Muscle of back (tissue), 13 donors: Measurements from ENCODE around the gene OR8A1. TPM values are rescaled to one million over a fixed set of nuclear protein-coding genes. Genes with fewer than 3 reads are reported as not detected.
A peak's percentile ranks its signal among the peaks of the same experiment; 100 is the strongest.

Source experiments
- DNase-seq, 3 donors: peaks; one replicate each; pipeline versions ENCODE4 v3.0.0 to v3.0.0-alpha.2; 2013
- long read RNA-seq, 9 donors: transcript quantifications; one replicate each; lab custom pipeline, GENCODE V29; 2026
- polyA plus RNA-seq, 10 donors: library from polyadenylated mRNA; unstranded; fragments of 120-200 nt; gene quantifications; one replicate each; pipeline ENCODE4 v1.2.1, GENCODE V29; 2013; ENCODE audit not compliant: insufficient read length in 10 of 10

OR8A1 gene
- polyA plus RNA-seq: under 1 TPM in 9 of 10 donors, not detected in 1; 0.11 to 0.99 (median 0.27) TPM
- long read RNA-seq, donor 1: 0 reads
- long read RNA-seq, donor 2: 0 reads
- long read RNA-seq, donor 3: 0 reads
- long read RNA-seq, donor 4: 0 reads
- long read RNA-seq, donor 5: 0 reads
- long read RNA-seq, donor 6: 0 reads
- long read RNA-seq, donor 7: 0 reads
- long read RNA-seq, donor 8: 0 reads
- long read RNA-seq, donor 9: 0 reads

DNA sequence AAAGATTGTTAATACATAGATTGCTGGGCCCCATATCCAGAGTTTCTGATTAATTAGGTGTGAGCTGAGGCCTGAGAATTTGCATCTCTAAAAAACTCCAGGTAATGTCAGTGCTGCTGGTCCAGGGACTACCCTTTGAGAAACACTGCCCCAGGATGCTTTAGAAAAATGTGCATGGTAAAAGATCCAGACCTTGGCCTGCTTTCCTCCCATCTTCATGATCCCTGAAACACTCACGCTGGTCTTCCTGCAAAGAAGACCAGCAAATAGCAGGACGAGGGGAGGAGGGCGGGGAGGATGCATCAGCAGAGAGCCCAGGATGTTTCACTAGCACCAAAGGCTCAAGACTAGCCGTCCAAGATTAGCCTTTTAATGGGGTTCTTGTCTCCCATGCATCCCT lies at the start of gene OR8A1:
OR8A1 (plus strand) TSS at position 301 of the 400 bp plus-strand sequence. CDS start 123 bp downstream, outside the sequence.
- DNase-seq: no peak

DNA sequence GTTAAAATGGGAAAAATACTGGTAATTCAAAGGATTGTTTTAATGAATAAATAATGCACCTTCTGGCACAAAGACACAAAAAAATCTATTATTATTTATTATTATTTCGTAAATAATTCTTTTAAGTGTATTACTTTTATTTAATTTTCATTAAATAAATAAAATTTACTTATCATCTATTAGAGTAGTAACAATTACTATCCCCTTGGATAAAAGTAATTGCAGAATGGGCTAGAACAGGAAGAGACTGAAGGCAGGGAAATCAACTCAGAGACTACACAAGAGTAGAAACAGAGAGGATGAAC lies 49.3 kb upstream of the OR8A1 start:
- DNase-seq: no peak

DNA sequence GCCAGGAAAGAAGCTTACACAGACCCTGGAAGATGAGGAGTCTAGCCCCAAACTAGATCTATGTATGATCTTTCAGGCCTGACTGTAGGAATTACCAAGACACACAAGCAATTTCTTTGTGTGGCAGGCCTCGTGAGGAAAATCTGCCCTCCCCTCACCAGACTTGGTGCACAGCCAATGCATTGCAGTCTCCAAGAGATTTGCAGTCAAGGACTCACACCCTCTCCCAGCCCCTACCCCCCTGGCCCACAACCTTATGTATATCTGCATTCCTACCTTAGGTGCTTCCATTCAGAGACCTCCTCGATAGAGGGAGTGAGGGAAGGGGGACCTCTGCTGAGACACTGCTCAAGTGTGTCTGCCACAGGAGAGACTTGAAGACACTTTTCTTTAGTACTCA lies 36.2 kb upstream of the OR8A1 start:
- DNase-seq: no peak

DNA sequence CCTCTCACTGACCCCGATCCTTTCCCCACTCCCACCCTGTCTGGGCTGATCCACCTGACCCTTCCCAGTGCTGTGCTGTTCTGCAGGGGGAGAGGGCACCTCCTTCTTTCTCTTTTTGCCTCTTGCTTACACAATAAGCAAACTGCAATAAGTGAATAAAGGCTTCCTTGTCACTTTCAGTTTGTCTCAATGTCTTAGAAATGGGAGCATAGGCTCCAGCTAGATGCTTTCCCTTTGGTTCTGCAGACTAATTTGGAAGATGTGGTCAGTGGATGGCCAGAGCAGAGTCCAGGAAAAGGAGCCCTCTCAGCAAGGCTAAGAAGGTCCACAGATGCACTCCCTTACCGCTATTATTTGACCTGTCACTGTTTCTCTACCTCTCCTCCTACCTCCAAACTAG lies 35.7 kb upstream of the OR8A1 start:
- DNase-seq: no peak

DNA sequence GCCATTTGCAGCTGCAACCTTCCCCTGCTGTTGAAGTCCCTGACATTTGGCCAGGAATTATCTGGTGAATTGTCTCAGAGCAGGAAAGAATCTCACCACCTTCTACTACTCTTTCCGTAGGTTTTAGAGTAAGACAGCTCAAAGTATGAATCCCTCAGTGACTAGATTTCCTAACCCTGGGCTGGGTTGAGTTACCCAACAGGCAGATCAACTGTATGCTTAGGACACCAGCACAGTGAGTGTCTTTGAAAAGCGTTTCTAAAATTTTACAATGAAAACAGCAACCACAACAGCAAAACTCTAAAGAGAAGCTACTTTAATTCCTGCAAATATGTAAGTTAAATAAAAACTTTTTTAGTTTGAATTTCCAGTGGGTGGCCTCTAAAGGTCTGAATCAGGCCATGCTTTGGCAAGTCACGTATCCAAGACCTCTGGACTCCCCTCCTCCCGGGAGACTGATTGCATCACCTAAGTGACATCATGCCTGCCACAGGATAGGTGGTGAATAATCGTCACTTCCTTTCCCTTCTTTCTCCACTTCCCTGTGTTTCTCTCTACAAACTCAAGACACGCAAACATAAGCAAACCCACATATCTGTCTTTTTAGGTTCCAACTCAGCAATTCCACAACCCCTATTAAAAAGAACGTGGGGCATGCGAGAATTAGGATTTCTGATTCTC lies 34.1 kb upstream of the OR8A1 start:
- DNase-seq: no peak

DNA sequence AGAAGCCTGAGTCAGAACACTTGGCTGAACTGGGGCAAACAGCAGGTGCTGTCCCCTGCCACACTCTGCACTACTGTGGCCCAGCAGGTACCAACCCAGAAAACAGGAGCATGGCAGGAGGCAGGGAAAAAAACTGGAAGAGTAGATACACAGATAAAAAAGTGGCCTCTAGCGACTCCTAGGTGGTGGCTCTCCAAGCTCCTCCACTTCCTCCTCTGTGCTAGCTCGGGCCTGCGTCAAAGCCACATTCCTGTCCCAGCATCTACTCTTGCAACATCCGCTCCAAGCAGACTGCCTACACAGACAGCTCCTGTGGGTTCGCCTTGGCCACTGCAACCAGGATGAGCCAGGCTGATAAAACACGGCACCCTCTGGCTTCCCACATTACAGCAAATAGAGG lies 33.3 kb upstream of the OR8A1 start:
- DNase-seq: peak in 2 of 3 donors; percentile 7 to 22

DNA sequence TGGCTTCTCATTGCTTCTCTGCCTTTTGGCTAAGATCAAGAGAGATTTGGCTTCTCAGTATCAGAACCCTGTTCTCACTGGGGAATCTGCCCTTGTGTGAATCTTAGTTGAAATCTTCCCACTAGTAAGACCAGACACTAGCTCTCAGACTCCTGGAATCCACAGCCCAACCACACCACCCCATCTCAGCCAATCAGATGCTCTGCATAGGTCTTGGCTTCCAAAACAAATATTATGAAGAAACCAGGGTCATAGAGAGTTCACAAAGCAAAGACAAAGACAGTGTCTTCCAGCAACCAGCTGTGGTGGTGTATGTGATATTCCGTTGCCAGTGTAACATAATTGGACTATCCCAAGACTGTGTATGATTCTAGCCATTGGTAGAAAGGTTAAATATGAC lies 31.8 kb upstream of the OR8A1 start:
- DNase-seq: peak in 2 of 3 donors; percentile 48 to 55

DNA sequence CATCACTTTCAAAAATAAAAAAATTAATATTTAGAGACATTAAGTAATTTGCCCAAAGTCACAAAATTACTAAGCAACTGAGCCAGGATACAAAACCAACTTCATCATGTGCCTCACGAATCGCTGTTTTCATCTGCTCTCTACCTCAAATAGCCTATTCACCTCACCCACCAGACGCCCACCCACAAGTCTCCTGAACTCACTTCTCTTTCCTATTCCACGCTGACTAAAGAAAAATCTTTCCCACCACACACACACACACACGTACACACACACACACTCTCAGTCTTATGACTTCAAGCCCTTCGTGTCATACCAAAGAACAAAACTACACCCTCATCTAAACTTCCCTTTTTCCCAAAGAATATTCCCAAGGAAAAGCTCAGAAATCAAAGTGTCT lies 28.6 kb upstream of the OR8A1 start:
- no peak for DNase-seq

DNA sequence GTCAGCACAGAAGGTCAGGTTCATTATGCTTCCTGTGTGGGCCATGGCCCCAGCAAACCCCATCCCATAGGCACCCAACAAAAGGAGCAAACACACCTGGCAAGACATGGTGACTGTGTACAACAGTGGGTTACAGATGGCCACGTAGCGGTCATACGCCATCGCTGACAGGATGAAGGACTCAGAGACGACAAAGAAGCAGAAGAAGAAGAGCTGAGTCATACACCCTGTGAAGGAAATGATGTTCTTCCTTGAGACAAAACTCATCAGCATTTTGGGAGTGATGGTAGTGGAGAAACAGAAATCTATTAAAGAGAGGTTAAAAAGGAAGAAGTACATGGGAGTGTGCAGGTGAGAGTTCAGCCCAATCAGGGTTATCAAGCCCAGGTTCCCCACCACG lies 26.7 kb upstream of the OR8A1 start:
- DNase-seq: no peak

DNA sequence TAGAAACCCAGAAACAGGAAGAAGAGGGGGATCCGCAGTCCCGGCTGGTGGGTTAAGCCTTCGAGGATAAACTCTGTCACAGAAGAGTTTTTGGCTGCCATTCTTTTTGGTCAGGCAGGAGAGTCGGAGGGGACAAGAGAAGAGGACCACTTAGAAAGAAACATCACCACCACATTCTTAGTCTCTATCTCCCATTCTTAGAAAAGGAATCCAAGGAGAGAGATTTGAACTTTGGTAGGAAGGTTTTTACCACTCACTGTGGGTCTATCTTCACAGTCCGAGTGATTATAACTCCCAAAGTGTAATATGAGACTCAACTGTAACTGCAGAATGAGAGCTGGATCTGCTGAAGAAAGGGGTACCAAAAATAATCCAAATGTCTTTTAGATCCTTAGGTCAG lies 26.2 kb upstream of the OR8A1 start, which contains the start of gene OR8B12:
OR8B12 (minus strand) TSS at position 101 of the 400 bp plus-strand sequence; CDS start at position 101, 0 bp downstream.
- no peak for DNase-seq

DNA sequence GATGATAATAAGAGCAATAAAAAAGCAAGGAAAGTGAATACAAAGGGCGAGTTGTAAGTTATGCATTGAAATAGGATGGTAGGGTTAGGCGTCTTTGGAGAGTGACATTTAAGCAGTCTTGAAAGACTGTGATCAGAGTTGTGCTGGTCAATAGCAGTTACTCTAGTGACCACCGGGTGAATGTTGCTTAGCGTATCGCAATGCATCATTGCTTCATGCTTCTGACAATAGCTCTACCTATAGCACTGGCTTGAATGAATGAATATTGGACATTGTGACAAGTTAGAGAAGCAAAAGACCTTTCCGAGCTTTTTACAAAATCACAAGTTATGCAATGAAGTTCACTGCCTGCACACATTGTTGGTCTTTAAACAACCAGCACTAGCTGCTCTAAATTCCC lies 18.6 kb upstream of the OR8A1 start:
- no peak for DNase-seq

DNA sequence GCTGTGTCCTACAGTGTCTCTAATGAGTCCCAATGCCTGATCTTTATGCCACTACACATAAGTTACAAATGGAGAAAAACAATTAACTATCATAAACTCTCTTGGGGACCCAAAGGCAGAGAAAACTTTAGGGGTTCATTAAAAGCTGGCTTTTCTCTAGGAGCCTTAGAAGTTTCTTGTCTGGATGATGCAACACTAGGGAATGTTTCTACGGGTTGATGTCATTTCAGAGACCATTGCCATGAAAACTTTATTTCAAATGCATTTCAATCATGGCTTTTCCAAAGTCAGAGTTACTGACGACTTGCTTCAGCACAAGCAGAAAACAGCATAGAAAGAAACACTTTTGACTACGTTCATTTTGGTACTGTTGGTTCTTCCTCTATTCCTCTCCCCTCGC lies 17.8 kb upstream of the OR8A1 start:
- no peak for DNase-seq

DNA sequence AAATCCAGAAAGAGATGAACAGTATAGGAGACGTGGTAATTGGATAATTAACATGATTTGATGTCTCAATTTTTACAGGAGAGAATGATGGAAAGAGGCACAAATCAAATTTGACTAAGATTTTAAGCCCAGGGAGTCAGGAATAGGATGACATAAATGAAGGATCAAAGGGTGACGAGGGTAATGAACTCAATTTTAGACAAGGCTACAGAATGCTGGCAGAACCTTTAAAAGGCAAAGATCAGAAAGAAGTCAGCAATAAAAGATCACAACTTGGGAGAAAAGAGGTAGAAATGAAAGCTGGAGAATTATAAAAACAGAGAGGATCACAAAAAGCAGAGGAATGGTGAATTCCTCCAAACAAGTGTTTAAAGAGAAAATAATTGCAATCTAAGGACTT lies 13.0 kb upstream of the OR8A1 start:
- DNase-seq: no peak

DNA sequence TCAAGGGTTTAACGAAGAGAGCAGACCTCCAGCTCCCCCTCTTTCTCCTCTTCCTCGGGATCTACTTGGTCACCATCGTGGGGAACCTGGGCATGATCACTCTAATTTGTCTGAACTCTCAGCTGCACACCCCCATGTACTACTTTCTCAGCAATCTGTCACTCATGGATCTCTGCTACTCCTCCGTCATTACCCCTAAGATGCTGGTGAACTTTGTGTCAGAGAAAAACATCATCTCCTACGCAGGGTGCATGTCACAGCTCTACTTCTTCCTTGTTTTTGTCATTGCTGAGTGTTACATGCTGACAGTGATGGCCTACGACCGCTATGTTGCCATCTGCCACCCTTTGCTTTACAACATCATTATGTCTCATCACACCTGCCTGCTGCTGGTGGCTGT lies 363 bp downstream of the OR8A1 start:
- DNase-seq: no peak

DNA sequence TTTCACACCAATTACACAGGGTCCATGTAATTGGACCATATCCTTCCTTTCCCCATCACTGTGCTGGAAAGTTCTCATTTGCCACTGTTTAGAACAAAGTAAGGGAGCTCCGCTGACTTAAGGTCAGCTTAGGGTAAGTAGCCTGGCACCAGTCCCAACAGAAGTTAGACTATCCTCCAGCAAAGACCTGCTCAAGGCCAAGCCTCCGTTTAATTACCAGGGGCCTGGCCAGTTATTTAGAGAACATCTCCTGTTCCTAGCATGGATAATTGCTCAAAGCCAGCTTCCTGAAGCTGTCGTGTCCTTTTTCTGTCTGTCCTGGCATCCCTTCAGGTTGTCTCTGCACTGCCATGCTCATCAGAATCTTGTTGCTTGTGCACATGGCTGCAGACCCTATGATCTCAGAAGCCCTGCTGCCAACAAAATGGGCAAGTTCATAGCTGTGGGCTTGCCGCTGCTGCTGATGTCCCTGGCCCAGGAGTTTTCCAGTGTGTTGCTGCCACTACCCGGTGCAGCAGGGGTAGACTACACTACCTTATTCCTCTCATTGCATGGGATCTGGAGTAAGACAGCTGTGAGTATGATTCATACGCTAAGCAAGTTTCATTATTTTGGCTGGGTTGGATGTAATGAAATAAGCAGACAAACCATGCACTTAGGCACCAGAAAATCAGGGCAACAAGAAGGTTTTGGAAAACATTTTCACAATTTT lies 8.1 kb downstream of the OR8A1 start:
- DNase-seq: peak in 2 of 3 donors; percentile 23 to 43

DNA sequence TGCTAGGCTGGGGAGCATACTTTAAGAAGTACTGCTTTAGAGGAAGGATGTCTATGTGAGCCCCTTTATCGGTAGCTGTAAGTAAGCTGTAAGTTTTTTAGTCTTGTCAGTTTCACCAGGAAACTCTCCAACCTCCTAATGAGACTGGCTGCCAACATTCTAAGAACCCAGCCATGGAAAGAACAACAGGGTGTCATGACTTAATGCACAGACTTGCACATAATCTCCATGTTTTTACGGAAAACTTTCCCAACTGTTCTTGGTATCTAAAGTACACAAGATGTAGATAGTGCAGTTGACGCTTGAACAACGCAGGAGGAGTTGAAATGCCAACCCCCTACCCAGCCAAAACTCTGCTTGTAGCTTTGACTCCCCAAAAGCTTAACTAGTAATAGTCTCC lies 9.0 kb downstream of the OR8A1 start:
- no peak for DNase-seq

DNA sequence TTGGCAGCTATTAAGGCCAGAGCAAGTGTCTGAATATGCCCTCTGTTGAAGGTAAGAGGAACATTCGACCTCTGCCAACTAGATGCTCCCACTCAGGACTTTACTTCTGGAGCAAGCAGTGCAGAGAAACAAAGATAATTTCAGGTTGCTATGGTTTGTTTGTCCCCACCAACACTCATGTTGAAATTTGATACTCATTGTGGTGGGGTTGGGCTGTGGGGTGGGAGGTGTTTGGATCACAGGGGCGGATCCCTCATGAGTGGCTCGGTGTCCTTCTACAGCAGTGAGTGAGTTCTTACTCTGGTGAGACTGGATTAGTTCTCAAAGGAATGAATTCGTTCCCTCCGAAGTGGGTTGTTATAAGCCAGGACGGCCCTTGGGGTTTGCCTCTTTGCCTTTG lies 12.0 kb downstream of the OR8A1 start:
- DNase-seq: no peak

DNA sequence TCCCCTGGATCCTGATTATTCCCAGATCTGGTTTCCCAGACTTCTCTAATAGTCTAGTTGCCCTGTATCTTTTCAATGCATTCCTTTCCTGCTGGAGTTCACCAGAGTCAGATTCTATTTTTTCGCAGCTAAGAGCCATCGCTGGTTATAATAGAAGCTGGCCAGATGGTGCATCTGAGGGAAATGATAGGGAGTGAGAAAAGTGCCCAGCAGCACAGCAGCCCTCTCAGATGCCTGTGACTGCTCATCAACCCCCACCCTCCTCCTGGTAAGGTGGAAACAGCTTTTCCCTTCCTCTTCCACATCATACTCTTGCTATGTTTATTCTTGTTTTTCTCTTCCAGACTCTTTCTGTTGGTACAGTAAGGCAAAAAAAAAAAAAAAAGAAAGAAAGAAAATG lies 12.8 kb downstream of the OR8A1 start:
- DNase-seq: no peak

DNA sequence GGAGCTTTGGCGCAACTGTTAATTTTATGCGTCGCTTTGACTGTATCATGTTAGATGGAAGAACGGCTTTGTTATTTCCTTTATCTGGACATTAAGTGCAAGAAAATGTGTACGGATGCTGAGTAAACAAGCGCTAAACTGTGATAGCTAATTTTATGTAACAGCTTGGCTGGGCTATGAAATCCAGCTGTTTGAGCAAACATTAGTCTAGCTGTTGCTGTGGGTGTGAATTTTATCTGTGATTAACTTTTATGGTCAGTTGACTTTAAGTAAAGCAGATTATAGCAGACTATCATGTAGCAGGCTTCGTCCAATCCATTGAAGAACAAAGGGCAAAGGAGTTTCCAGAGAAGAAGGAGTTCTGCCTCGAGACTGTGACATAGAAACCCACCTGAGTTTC lies 14.0 kb downstream of the OR8A1 start:
- no peak for DNase-seq

DNA sequence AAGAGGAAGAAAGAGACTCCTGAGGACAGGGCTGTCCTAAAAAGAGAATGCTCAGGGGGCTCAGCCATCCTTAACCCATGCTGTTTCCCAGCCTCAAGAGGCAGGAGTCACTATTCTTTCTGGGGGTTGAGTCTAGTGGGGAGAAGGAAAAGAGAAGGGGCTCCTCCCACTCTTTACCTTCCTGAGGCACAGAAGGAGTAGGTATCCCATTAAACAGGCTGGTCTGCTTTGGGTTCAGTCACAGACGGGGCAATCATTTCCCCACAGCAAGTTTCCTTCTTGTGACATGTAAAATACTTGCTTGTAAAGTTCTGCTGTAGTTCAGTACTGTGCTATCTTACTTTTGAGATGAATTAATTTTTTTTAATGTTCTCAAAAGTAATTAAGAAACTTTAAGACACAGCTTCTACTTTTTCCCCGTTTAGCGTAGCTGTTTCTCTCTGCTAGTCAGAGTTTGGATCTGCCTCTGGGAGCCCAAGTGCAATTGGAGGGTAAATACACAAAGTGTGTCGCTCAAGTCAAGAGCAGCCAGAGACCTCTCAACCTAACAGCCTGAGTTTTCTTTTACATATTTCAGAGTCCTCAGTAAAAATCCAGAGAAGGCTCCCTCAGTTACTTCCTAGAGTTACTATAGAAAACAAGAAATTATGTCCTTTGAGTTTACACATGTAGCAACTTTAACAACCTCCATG lies 15.0 kb downstream of the OR8A1 start:
- no peak for DNase-seq

DNA sequence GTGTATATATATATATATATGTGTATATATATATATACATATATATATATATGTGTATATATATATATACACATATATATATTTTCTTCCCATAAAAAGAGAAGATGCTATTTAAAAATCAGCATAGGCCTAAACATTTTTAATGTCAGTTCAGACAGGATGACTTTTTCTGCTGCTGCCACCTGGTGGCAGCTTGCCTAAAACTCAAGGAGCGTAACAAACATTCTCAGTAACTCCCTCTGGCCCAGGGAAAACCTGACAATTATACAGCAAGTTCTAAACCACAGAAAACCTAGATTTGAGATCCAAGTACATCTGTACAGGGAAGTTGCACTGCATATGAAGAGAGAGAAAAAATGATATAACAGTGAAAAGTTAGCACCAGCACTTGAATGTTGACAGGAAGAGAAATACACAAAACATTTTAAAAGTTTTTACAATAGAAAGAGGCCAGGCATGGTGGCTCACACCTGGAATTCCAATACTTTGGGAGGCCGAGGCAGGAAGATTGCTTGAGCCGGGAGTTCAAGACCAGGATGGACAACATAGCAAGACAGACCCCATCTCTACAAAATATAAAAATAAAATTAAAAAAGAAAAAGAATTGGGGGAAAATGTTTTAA lies 16.6 kb downstream of the OR8A1 start:
- DNase-seq: peak; percentile 54 to 78 (median 75)

DNA sequence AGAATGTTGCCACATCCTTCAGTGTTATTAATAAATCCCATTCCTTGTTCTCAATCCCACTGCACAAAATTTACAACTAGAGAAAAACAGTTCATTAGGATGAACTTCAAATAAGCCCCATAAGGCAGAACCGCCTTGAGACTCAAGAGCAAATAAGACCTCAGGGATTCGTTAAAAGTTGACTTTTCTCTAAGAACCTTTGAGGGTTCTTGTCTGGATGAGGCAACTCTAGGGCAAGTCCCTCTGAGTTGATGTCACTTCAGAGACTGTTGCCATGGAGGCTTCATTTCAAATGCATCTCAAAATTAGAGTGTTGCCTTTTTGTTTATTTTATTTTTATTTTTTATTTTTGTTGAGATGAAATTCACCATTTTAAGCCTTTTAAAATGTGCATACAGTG lies 21.6 kb downstream of the OR8A1 start:
- DNase-seq: no peak
